Measurements from ENCODE around the gene CISD3. TPM values are rescaled to one million over a fixed set of nuclear protein-coding genes. Genes with fewer than 3 reads are reported as not detected.

Gene CISD3, protein sequence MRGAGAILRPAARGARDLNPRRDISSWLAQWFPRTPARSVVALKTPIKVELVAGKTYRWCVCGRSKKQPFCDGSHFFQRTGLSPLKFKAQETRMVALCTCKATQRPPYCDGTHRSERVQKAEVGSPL
- 10 to 100 TPM; 30.4 to 37.3 TPM for total RNA-seq

DNA sequence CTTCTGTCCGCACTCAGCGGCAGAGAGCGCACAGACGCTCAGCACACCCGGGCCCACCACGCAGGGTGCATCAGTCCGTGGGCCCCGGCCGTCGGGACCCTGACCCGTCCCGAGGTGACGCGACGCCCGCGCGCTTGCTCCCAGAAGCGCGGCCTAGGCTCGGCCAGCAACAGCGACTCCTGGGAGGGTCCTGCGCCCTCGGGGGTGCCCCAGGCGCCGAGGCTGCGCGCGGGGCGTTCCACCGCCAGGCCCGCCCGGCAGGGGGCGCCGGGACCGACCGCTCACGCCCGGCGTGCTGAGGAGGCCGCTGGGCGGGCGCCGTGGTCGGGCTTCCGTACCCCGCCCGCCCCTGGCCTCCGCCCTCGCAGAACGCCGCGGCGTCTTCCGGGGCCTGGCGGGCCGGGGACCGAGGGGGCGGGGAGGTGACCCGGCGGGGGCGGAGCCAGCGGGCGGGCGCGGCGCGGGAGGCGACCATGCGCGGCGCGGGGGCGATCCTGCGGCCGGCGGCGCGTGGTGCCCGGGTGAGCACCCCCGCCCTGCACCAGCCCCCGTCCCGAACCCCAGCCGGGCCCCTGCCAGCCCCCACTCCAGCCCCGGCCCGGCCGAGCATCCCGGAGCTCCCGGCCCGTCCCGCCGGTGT, at the start of gene CISD3:
Gene CISD3 (plus strand): TSS at position 456 of the 640 bp plus-strand sequence. CDS start 18 bp downstream, at position 474.
- peak within 1 kb of the TSS; percentile 93 for H3K4me3 Mint-ChIP-seq

DNA sequence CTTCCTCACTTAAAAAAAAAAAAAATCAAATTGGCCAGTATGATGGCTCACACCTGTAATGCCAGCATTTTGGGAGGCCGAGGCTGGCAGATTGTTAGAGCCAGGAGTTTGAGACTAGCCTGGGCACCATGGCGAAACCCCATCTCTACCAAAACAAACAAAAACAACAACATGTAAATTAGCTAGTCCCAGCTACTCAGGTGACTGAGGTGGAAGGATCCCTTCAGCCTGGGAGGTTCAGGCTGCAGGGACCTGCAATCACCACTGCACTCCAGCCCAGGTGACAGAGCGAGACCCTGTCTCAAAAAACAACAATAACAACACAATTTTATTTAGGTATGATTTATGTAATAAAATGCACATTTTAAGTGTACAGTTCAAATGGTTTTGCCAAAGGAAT, 49.0 kb upstream of the CISD3 start:
- DNase-seq (no peak), ATAC-seq (ENCODE audit: low read depth) (no peak)
- peaks cover 12% of the 10 kb centered on the region for H3K4me1 Mint-ChIP-seq
- H3K27ac Mint-ChIP-seq, result no peak overlapping the region
- H3K36me3 Mint-ChIP-seq, result no peaks in the 10 kb centered on the region
- H3K27me3 Mint-ChIP-seq, result peaks cover 7% of the 10 kb centered on the region
- POLR2A ChIA-PET, result interaction anchor here (0.5 kb wide), 1 partner anchor 295 kb away, joined by 3 read pairs; no protein-coding TSS in a partner anchor
- H3K9me3 Mint-ChIP-seq, result no peaks in the 10 kb centered on the region
- no peak overlapping the region for H3K4me3 Mint-ChIP-seq

More for the DNA sequence above, at the start of gene CISD3:
- Mint-ChIP-seq H3K4me1 (peaks cover 53% of the 10 kb centered on the region), H3K36me3 (peaks cover 10% of the 10 kb centered on the region), H3K9me3 (no peaks in the 10 kb centered on the region), H3K27ac (peak within 1 kb of the TSS; percentile 93), H3K27me3 (no peaks in the 10 kb centered on the region)
- POLR2A ChIA-PET, result interaction anchor here (1.7 to 2.3 kb wide), 4 partner anchors 25 to 54 kb away, joined by 5 to 18 read pairs (median 12); partner anchors contain the start of gene MLLT6
- DNase-seq (peak; percentile 96), ATAC-seq (ENCODE audit: low read depth) (peak; percentile 81)

DNA sequence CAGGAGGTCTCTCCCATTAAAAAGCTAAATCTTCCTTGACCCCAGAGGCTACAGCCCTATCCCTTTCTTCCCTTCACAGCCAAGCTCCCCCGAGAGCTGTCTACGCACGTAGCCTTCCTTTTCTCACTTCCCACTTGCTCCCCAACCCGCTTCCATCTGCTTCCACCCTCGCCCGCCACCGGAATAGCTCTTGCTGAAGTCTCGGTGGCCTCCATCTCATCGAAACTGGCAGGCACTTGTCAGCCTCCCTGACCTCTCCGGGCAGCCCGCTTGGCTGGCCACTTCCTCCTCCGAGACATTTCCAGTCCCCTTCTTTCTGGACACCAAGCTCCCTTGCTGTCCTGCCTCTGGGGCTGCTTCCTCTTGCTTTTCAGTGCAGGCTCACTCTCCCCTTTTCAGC, 44.6 kb upstream of the CISD3 start:
- Mint-ChIP-seq H3K4me1 (no peaks in the 10 kb centered on the region), H3K27ac (no peak overlapping the region), H3K36me3 (no peaks in the 10 kb centered on the region), H3K27me3 (peaks cover 9% of the 10 kb centered on the region), H3K9me3 (no peaks in the 10 kb centered on the region), H3K4me3 (no peak overlapping the region)
- DNase-seq, result no peak
- POLR2A ChIA-PET, result no interaction called here
- no peak for ATAC-seq (ENCODE audit: low read depth)

DNA sequence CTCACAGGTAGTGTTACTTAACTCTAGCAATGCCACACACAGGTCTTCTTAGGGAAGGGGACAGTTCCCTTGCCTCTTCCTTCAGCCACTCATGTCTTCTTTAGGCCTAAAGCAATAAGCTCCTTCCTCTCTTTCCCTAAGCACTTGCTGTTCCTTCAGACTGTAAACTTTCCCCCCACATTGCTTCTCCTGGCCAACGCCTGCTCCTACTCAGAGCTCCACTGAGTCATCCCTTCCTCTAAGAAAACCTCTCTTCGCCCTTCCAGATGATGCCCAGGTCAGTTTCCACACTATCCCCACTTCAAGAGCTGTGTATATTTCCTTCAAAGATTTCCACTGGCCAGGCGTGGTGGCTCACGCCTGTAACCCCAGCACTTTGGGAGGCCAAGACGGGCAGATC, 42.9 kb upstream of the CISD3 start:
- Mint-ChIP-seq H3K27ac (no peak overlapping the region), H3K4me1 (no peaks in the 10 kb centered on the region), H3K9me3 (no peaks in the 10 kb centered on the region), H3K4me3 (no peak overlapping the region), H3K27me3 (peaks cover 9% of the 10 kb centered on the region), H3K36me3 (no peaks in the 10 kb centered on the region)
- DNase-seq, result no peak
- POLR2A ChIA-PET, result interaction anchor here (0.7 kb wide), 1 partner anchor 12 kb away, joined by 3 read pairs; no protein-coding TSS in a partner anchor
- no peak for ATAC-seq (ENCODE audit: low read depth)

DNA sequence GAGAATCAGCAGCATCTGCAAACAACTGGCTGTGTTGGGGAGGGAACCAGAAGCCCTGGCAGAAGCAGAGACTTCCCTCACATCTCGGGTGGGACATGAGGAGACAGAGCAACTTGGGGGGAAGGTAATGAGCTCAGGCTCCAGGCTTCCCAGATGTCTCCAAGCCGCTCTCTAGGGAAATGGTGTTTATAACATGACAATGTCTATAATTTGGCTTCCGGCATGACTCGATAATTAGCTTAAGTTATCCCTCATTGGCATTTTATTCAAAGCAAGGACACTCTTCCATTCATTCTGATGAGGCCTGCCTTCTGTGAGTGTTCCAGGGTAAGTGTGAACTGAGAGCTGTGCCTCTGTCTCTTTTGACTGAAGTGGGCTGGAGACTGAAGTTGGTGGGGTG, 39.8 kb upstream of the CISD3 start:
- ATAC-seq (ENCODE audit: low read depth) (no peak), DNase-seq (no peak)
- Mint-ChIP-seq H3K27ac (no peak overlapping the region), H3K27me3 (peaks cover 4% of the 10 kb centered on the region), H3K4me1 (no peaks in the 10 kb centered on the region), H3K36me3 (no peaks in the 10 kb centered on the region), H3K9me3 (no peaks in the 10 kb centered on the region), H3K4me3 (no peak overlapping the region)
- POLR2A ChIA-PET, result interaction anchor here (1.1 to 1.6 kb wide), 2 partner anchors 14 to 19 kb away, joined by 3 to 5 read pairs; partner anchors contain the start of gene MLLT6

DNA sequence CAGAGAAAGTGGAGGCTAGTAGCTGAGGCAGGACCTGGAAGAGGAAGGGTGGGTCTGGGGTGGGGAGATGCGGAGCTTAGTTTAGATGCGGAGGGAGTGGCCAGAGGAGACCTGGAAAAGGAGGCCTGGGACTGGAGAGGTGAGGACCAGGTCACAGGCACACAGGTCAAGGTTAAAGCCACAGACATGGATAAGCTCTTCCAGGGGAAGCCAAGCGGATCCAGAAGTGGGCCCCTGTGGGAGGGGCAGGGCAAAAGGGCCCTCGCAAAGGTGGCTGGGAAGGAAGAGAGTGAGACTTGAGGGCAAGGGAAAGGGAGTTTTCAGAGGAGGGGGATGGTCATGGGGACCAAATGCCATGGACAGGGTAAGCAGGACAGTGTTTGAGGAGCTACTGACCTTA, 39.0 kb upstream of the CISD3 start:
- no peak overlapping the region for H3K4me3 Mint-ChIP-seq
- H3K27ac Mint-ChIP-seq, result no peak overlapping the region
- peaks cover under 1% of the 10 kb centered on the region for H3K27me3 Mint-ChIP-seq
- H3K36me3 Mint-ChIP-seq, result no peaks in the 10 kb centered on the region
- no peak for DNase-seq
- no peaks in the 10 kb centered on the region for H3K9me3 Mint-ChIP-seq
- peaks cover 3% of the 10 kb centered on the region for H3K4me1 Mint-ChIP-seq
- no peak for ATAC-seq (ENCODE audit: low read depth)
- POLR2A ChIA-PET, result interaction anchor here (1.1 to 1.6 kb wide), 3 partner anchors 14 to 19 kb away, joined by 3 to 5 read pairs (median 5); partner anchors contain the start of gene MLLT6

DNA sequence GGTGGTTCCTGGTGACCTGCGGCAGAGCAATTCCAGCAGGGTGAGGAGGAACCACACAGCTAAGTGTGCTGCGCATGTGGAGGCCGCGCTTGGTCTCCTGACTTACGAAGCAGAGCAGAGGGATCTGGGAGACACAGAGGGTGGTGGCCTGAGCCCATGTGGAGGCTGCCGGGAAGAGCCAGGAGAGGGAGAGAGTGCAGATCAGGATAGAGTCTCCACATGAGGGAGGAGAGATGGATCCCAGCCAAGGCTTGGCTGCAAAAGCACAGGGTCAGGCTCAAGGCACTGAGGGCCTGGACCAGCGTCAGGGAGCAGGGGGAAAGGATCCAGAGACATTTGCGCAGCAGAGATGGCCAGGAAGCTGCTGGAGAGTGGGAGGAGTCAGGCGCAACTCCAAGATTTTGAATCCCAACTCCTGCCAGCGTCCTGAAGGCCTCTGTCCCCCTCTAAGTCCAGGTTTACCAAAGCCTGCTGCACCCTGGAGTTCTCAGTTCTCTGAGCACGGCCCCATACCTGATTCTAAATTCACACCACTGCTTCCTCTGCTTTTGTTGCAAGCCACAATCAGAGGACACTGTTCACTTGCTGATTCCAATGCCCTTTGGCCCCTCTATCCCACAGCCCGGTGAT, 36.3 kb upstream of the CISD3 start:
- H3K27me3 Mint-ChIP-seq, result no peaks in the 10 kb centered on the region
- POLR2A ChIA-PET, result no interaction called here
- no peak overlapping the region for H3K4me3 Mint-ChIP-seq
- DNase-seq (no peak), ATAC-seq (ENCODE audit: low read depth) (no peak)
- no peaks in the 10 kb centered on the region for H3K36me3 Mint-ChIP-seq
- no peak overlapping the region for H3K27ac Mint-ChIP-seq
- H3K4me1 Mint-ChIP-seq, result peaks cover 20% of the 10 kb centered on the region
- no peaks in the 10 kb centered on the region for H3K9me3 Mint-ChIP-seq

DNA sequence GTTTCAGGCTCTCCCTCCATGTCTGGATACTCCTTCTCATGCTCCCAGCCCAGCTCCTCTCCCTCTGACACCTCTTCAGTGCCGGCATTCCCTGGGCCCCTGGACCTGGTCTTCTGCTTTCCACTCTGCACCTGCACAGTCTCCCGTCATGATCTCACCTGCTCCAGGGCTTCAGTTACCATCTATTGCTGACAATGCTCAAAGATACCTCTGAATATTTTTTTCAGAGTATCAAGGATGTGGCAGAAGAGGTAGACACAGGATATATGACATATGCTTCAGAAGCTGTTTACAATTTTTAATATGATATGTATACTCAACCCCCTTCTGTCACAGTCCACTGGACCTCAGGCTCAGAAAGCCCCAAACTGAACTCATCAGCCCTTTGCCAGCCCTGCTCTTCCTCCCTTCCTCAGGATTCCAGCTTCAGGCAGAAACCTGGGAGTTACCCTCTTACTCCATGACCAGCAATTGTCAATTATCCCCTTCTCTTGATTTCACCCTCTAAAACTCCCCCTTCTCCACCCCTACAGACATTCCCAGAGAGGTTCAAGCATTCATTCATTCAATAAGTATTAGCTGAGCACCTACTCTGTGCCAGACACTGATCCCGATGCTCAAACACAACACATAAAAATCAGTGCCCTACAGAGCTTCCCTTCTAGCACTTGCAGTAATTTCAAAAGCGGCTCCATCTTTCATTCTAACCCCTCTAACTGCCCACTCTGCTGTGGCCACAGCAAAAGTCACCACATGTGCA, 32.9 kb upstream of the CISD3 start:
- Mint-ChIP-seq H3K36me3 (no peaks in the 10 kb centered on the region), H3K4me1 (peaks cover 35% of the 10 kb centered on the region), H3K4me3 (peak overlapping the region; percentile 29), H3K27me3 (no peaks in the 10 kb centered on the region), H3K9me3 (no peaks in the 10 kb centered on the region), H3K27ac (peak overlapping the region; percentile 69)
- ATAC-seq (ENCODE audit: low read depth), result peak; percentile 19
- DNase-seq, result no peak
- POLR2A ChIA-PET, result interaction anchor here (0.5 to 3.6 kb wide), 9 partner anchors 9 to 279 kb away, joined by 3 to 23 read pairs (median 5); partner anchors contain the start of genes LASP1 and MLLT6

DNA sequence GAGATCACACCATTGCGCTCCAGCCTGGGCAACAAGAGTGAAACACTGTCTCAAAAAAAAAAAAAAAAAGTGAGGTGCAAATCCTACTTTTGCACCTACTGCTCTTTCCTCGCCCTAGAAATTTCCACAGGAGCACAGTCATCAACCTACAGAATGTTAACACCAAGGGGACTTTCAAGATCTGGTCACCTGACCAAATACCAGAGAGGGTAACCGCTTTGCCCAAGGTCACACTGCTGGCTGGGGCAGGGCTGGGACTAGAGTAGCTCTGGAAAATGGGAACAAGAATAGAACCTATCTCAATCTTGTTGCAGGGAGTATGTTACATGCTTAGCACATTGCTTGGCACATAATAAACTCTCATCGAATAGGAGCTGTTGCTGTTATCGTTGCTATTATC, 31.4 kb upstream of the CISD3 start:
- no peak overlapping the region for H3K27ac Mint-ChIP-seq

DNA sequence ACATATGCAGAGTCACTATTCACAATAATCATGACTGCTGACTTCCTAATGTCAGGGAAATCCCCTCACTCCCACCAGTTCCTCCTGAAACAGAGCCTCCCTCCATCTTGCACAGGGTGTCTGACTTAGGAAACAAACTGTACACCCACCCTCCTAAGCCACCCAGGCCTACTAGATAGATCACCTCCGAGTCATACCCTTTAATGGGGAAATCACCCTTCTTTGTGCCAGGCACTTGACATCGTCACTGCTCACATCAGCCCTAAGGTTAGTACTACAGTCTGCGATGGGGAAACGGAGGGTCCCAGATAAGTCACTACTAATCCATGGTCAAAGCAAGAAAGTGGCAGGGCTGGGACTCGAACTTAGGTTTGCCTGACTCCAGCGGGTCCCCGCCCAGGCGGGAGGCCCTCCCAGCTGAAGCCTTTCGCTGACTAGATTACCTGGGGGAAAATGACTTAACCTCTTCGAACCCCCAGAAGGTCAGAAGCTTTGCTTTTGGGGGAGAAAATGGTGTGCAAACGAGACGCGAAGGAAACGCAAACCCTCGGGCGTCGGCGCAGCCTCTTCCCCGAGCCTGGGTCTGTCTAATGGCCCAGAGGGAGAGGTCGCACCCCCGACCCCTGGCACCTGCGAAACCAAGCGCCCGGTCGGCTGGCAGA, 28.5 kb upstream of the CISD3 start:
- peak overlapping the region; percentile 90 for H3K27ac Mint-ChIP-seq
- DNase-seq (no peak), ATAC-seq (ENCODE audit: low read depth) (peak; percentile 26)
- POLR2A ChIA-PET, result interaction anchor here (0.6 to 2.7 kb wide), 8 partner anchors 9 to 182 kb away, joined by 3 to 25 read pairs (median 6); partner anchors contain the start of genes EPOP and PSMB3
- peaks cover 31% of the 10 kb centered on the region for H3K4me1 Mint-ChIP-seq
- no peaks in the 10 kb centered on the region for H3K27me3 Mint-ChIP-seq
- H3K4me3 Mint-ChIP-seq, result peak overlapping the region; percentile 67
- H3K36me3 Mint-ChIP-seq, result no peaks in the 10 kb centered on the region
- no peaks in the 10 kb centered on the region for H3K9me3 Mint-ChIP-seq

More for the DNA sequence above, 31.4 kb upstream of the CISD3 start:
- no peaks in the 10 kb centered on the region for H3K27me3 Mint-ChIP-seq
- DNase-seq, result no peak
- no peak overlapping the region for H3K4me3 Mint-ChIP-seq
- peaks cover 35% of the 10 kb centered on the region for H3K4me1 Mint-ChIP-seq
- H3K36me3 Mint-ChIP-seq, result no peaks in the 10 kb centered on the region
- no peak for ATAC-seq (ENCODE audit: low read depth)
- POLR2A ChIA-PET, result no interaction called here
- H3K9me3 Mint-ChIP-seq, result no peaks in the 10 kb centered on the region

DNA sequence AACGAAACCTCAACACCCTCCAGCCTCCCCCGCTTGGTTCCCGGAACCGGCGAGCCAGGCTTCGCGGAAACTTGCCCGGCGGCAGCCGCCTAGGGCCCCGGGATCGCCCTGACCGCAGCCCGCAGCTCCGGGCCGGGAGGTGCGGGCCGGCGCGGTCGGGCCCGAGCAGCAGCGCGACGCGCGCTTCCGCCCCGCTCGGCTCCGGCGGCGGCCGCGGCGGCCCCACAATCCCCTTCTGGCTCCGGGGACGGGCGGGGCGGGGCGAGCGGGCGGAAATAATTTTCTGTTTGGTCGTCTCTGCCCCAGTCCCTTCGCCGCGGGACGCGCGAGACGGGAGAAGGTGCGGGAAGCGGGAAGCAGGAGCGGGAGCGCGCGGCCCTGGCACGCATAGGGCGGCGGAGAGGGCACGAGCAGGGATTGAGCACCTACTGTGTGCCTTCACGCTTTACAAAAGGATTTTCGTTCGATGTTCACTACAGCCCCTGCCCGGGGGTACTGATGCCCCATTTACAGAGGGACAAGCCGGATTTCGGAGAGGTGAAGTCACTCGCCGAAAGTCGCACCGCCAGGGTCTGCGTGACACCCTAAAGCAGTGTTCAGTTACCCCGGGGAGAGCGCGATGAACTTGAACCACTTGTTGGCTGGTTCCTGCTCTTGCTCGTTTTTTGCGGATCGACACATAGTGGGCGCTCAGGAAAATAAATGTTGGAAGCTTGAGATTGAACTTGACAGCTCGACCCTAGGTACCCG, 27.8 kb upstream of the CISD3 start:
- Mint-ChIP-seq H3K4me1 (peaks cover 28% of the 10 kb centered on the region), H3K4me3 (peak overlapping the region; percentile 96), H3K27me3 (no peaks in the 10 kb centered on the region), H3K9me3 (no peaks in the 10 kb centered on the region), H3K36me3 (peaks cover 3% of the 10 kb centered on the region), H3K27ac (peak overlapping the region; percentile 97)
- POLR2A ChIA-PET, result interaction anchor here (0.6 to 5.2 kb wide), 9 partner anchors 8 to 175 kb away, joined by 3 to 111 read pairs (median 7); partner anchors contain the start of genes EPOP and PSMB3
- ATAC-seq (ENCODE audit: low read depth) (peak; percentile 40), DNase-seq (peak; percentile 85)

Measured in activated naive CD8-positive, alpha-beta T cell treated with anti-CD3 and anti-CD28 coated beads, Interleukin-2, amount 10 ng/mL, durations not matched to agents 7 days and 5 days (primary cell).